Measurements from ENCODE around the gene LRR1. TPM values are rescaled to one million over a fixed set of nuclear protein-coding genes. Genes with fewer than 3 reads are reported as not detected.

The LRR1 gene
- total RNA-seq, 1 donor, result 33.4 TPM

DNA sequence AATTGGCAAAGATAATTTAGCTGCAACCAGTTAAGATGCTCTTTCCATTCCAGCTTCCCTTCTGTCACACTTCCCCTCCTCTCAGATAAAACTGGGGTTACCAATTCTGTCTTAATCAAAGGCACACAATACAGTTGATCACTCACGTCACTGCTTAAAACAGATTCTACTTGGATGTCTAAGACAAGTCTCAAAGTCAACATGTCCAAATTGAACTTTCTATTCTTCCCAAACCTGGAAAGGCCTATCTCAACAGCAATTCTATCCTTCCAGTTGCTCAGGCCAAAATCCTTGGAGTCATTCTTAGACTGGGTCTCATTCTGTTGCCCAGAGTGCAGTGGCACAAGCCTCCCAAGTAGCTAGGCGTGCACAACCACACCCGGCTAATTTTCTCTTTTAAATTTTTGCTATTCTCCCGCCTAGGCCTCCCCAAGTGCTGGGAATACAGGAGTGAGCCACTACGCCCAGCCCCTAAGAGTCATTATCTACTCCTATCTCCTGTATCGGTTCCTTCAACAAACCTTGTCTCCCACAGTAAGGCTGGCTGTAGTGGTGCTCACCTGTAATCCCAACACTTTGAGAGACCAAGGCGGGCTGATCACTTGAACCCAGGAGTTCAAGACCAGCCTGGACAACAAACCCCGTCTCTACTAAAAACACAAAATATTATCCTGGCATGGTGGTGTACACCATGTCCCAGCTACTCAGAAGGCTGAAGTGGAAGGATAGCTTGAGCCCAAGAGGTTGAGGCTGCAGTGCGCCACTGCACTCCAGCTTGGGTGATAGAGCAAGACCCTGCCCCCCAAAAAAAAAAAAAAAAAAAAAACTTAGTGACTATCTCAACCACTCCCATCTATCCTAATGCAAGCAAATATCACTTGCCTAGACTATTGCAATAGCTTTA is 17.3 kb upstream of the LRR1 start:
- TF ChIP-seq, protein P1, sequence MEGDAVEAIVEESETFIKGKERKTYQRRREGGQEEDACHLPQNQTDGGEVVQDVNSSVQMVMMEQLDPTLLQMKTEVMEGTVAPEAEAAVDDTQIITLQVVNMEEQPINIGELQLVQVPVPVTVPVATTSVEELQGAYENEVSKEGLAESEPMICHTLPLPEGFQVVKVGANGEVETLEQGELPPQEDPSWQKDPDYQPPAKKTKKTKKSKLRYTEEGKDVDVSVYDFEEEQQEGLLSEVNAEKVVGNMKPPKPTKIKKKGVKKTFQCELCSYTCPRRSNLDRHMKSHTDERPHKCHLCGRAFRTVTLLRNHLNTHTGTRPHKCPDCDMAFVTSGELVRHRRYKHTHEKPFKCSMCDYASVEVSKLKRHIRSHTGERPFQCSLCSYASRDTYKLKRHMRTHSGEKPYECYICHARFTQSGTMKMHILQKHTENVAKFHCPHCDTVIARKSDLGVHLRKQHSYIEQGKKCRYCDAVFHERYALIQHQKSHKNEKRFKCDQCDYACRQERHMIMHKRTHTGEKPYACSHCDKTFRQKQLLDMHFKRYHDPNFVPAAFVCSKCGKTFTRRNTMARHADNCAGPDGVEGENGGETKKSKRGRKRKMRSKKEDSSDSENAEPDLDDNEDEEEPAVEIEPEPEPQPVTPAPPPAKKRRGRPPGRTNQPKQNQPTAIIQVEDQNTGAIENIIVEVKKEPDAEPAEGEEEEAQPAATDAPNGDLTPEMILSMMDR (IDR thresholded peaks at IDR 0.05; ENCODE audit: insufficient read depth, low read length), result no peak
- DNase-seq (ENCODE audit: low read depth), result no peak
- H3K4me3 ChIP-seq (ENCODE audit: low read depth, low read length), result no peak overlapping the region

DNA sequence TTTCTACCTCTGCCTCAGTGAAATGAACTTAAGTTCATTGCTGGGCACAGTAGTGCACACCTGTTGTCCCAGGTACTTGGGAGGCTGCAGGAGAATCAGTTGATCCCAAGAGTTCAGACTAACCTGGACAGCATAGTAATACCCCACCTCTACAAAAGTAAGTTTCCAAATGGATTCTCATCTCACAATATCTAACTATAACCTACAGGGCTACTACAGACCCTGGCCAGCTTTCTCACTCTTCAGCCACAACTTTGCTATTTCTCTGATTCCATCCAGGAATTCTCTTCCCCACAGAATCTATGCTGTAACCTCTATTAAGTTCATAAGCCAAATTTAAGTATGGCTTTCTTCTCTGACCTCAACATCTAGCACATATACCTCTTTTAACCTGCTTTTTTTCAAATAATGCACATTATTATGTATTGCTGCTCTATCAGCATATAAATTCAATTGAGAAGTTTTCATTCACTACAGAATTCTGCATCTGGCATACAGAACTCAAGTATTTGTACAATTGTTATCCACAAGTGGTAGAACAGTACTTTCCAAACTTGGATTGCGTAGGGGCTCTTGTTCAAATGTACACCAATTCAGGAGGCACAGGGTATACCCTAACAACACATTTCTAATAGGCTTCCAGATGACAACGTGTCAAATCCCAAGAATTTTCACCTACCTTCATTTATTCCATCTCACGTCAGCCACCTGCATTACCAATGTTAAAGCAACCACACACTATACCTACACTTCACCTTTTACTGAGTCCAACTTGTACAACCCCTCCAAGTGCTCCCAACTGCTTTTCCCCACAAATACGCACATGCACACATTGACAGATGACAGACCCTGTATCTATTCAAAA is 16.4 kb upstream of the LRR1 start:
- TF ChIP-seq, protein P1 (IDR thresholded peaks at IDR 0.05; ENCODE audit: insufficient read depth, low read length), result no peak

DNA sequence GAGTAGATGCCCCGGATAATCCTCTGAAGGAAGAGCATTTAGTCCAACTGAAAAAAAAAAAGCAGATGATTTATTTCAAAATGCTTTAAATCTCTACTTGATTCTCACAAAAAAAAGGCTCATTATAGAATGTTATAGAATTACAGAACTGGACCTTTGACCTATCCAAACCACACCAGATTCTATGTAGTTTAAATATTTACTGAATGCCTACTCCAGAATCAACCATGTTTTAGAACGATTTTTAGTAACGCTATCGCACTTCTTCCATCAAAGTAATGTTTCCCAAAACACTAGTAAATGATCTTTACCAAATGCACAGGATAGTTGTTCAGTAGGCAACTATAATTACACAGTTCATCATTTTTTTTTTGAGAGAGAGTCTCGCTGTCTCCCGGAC is 15.1 kb upstream of the LRR1 start:
- no peak overlapping the region for H3K4me3 ChIP-seq (ENCODE audit: low read depth, low read length)
- TF ChIP-seq, protein P1 (IDR thresholded peaks at IDR 0.05; ENCODE audit: insufficient read depth, low read length), result no peak
- no peak for DNase-seq (ENCODE audit: low read depth)

More for the DNA sequence above, 16.4 kb upstream of the LRR1 start:
- DNase-seq (ENCODE audit: low read depth), result no peak
- H3K4me3 ChIP-seq (ENCODE audit: low read depth, low read length), result no peak overlapping the region

DNA sequence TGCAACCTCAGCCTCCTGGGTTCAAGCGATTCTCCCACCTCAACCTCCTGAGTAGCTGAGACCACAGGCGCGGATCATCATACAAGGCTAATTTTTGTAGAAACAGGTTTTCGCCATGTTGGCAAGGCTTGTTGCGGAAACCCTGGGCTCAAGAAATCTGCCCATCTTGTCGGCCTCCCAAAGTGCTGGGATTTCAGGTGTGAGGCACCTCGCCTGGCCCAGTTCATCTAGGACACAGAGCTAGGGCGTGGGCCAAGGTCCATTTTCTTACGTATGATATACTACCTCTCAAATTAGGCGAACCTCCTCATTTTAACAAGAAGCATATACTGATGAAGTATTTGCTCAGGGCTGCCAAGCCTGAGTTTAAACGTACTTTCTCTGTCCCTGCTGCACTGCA is 14.7 kb upstream of the LRR1 start:
- TF ChIP-seq, protein P1 (IDR thresholded peaks at IDR 0.05; ENCODE audit: insufficient read depth, low read length), result no peak
- peak overlapping the region; percentile 89 for H3K4me3 ChIP-seq (ENCODE audit: low read depth, low read length)
- DNase-seq (ENCODE audit: low read depth), result no peak

DNA sequence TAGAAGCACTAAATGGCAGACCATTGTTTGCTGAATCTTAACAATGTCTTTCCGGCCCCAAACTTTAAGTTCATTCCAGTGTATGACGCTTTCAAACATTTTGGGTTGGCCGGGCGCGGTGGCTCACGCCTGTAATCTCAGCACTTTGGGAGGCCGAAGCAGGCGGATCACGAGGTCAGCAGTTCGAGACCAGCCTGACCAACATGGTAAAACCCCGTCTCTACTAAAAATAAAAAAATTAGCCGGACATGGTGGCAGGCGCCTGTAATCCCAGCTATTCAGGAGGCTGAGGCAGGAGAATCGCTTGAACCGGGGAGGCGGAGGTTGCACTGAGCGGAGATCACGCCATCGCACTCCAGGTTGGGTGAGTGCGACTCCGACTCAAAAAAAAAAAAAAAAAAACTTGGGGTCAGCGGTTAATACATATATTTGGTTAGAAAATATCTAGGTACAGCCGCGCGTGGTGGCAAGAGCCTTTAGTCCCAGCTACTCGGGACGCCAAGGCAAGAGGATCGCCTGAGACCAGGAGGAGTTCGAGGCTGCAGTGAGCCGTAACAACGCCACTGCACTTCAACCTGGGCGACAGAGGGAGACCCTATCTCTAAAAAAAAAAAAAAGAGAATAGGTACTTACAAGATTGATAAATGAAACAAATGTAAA is 13.6 kb upstream of the LRR1 start:
- peak; percentile 60 for DNase-seq (ENCODE audit: low read depth)
- H3K4me3 ChIP-seq (ENCODE audit: low read depth, low read length), result peak overlapping the region; percentile 89

DNA sequence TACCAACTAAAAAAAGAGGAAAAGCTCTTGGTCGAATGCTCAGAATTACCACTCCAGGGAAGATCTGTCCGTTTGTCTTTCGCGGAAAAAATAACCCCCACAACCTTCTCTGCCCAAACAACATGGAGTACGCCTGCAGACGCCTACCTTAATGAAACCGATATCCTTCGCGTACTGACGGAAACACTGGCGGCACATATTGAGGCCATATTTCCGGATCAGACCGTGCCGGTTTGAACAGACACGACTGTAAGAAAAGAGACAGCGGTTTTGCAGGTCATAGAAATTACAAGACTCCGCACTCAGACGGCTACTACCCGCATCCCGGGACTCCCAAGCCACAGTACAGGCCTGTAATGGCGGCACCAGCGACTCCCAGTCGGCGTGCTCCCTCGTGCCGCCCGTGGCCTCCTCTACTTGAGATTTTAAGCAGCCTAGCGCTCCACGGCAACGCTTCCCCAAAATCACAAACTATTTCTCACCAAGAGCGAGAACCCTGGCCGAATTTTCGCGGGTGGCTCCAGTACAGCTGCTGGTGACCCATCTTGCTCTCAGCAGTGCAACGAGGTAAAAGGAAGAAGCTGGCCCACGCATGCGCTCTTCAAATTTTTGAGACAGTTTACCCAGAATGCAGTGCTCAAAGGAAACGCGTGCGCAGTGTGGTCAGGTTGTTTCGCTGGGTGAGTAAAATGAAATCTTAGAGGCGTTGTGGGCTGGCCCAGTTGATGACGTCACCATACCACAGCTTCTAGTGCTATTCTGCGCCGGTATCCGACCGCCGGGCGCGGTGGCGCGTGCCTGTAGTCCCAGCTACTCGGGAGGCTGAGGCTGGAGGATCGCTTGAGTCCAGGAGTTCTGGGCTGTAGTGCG is 12.7 kb upstream of the LRR1 start, which contains the start of gene RPS29:
Gene RPS29, minus strand, starts transcription at position 578 of the 870 bp plus-strand sequence. Its CDS starts 34 bp downstream, at position 544.
- DNase-seq (ENCODE audit: low read depth), result peak; percentile 100

More for the DNA sequence above, 12.7 kb upstream of the LRR1 start, which contains the start of gene RPS29:
- TF ChIP-seq, protein P1 (IDR thresholded peaks at IDR 0.05; ENCODE audit: insufficient read depth, low read length), result no peak
- peak within 1 kb of the TSS; percentile 89 for H3K4me3 ChIP-seq (ENCODE audit: low read depth, low read length)
